Measurements from ENCODE around the gene INS. TPM values are rescaled to one million over a fixed set of nuclear protein-coding genes. Genes with fewer than 3 reads are reported as not detected.

The INS gene
- total RNA-seq, 1 donor from 2014 or later, result not detected

DNA sequence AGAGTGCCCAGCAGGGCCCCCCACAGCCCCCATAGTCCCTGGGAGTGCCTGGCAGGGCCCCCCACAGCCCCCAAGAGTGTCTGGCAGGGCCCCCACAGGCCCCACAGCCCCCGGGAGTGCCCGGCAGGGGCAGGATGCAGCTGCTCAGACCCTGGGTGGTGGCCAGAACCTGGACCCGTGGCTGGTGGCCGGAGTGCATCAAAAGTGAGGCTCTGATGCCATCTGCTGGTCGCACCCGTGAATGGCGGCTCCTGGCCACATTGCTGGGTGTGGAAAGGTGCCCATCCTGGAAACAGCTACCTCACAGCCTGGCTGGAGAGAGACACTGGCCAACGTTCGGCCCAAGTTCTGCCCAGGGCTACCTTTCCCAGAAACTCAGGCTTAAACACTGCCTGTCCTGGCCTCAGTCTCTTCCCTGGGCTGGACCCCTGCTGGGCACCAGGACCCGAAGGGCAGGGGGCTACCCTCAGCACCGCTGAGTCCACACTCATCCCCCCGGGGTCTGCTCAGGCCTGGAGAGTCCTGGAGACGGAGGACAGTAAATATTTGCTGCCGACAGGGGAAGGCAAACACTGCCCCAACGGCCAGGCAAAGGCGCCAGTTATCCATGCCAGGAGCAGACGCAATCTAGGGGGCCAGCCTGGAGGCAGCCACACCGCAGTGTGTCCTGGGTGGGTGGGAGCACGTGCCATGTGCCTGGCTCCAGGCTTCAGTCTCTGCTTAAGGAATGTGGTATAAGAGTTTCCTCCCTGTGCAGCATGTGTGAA is 4.4 kb downstream of the INS start:
- Histone ChIP-seq H3K27me3 (no peaks in the 10 kb centered on the region), H3K4me3 (no peak overlapping the region), H3K36me3 (no peaks in the 10 kb centered on the region), H3K9me3 (no peaks in the 10 kb centered on the region), H3K4me1 (peaks cover 0 to 3% of the 10 kb centered on the region in 2 donors), H3K27ac (no peak overlapping the region)
- TF ChIP-seq, protein P1, sequence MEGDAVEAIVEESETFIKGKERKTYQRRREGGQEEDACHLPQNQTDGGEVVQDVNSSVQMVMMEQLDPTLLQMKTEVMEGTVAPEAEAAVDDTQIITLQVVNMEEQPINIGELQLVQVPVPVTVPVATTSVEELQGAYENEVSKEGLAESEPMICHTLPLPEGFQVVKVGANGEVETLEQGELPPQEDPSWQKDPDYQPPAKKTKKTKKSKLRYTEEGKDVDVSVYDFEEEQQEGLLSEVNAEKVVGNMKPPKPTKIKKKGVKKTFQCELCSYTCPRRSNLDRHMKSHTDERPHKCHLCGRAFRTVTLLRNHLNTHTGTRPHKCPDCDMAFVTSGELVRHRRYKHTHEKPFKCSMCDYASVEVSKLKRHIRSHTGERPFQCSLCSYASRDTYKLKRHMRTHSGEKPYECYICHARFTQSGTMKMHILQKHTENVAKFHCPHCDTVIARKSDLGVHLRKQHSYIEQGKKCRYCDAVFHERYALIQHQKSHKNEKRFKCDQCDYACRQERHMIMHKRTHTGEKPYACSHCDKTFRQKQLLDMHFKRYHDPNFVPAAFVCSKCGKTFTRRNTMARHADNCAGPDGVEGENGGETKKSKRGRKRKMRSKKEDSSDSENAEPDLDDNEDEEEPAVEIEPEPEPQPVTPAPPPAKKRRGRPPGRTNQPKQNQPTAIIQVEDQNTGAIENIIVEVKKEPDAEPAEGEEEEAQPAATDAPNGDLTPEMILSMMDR (IDR thresholded peaks at IDR 0.05), result peak; percentile 49 to 66 (median 49)
- peak; percentile 16 to 77 for DNase-seq (ENCODE audit: low spot score in 2 of 2)
- intact Hi-C loops (cut with DNase I), result no loop called here

DNA sequence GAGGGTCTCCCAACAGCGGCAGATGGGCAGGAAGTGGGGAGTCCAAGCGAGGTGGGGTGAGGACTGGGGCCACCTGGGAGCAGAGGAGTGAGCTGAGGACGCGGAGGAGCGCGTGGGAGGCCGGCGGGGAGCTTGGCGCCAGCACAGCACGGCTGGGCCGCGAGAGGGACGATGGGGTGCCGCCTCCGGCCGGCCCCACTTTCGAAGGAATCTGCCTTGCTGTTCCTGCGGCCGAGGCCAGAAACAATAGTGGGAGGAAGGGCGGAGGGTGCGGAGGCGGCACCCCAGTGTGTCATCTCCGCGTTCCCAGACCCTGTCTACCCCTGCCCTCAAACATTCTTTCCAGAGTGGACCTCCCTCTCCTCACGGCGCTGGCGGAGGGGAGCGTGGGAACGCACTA is 5.5 kb downstream of the INS start:
- no peak overlapping the region for H3K4me3 ChIP-seq
- TF ChIP-seq, protein P1 (IDR thresholded peaks at IDR 0.05), result no peak
- H3K4me1 ChIP-seq, result peaks cover 0 to 5% of the 10 kb centered on the region in 2 donors
- DNase-seq (ENCODE audit: low spot score in 2 of 2), result no peak
- no peak overlapping the region for H3K27ac ChIP-seq
- H3K36me3 ChIP-seq, result no peaks in the 10 kb centered on the region
- intact Hi-C loops (cut with DNase I), result no loop called here
- no peaks in the 10 kb centered on the region for H3K9me3 ChIP-seq
- H3K27me3 ChIP-seq, result no peaks in the 10 kb centered on the region

DNA sequence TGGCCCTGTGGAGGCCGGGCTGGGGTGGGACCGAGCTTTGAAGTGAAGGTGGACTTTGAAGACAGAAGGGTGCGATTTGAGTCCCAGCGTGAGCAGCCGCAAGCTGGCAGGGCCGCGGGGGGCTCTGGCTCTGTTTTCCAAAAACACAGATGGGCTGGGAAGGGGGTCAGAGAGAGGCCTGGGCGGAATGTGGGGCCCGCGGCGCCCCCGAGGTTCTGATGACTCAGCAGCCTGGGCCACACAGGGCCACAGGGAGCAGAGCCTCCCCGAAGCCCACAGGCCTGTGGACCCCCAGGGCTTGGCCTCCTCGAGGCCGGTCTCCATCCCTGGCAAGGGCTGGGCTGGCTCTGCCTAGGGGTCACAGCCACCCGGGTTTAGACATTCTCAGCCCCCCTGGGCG is 6.1 kb downstream of the INS start:
- Histone ChIP-seq H3K4me1 (peaks cover 0 to 5% of the 10 kb centered on the region in 2 donors), H3K27ac (no peak overlapping the region), H3K4me3 (no peak overlapping the region), H3K9me3 (no peaks in the 10 kb centered on the region), H3K36me3 (no peaks in the 10 kb centered on the region), H3K27me3 (no peaks in the 10 kb centered on the region)
- DNase-seq (ENCODE audit: low spot score in 2 of 2), result no peak
- TF ChIP-seq, protein P1 (IDR thresholded peaks at IDR 0.05), result no peak
- intact Hi-C loops (cut with DNase I), result loop anchor here (5.0 kb wide), 1 partner anchor 273 kb away; no protein-coding TSS in a partner anchor

DNA sequence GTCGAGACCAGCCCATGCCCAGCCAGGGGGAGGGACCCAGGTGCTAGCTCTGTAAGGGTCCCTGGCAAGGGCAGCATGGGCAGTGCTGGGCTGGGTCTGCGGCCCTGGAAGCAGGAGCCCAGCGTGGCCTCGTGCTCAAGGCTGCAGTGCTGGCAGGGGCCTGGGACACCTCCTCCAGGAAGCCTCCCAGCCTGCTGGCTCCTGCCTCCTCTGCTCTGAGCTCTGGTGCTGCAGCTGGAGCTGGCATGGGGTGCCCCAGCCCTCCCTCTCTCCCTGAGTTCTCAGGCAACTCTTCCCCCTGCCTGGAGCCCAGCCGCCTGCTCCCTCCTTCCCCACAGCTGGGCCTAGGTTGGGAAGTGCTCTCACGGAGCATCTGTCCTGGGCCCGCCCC is 6.8 kb downstream of the INS start:
- TF ChIP-seq, protein P1 (IDR thresholded peaks at IDR 0.05), result no peak
- Histone ChIP-seq H3K27me3 (no peaks in the 10 kb centered on the region), H3K4me3 (no peak overlapping the region), H3K36me3 (no peaks in the 10 kb centered on the region), H3K27ac (no peak overlapping the region), H3K9me3 (no peaks in the 10 kb centered on the region), H3K4me1 (peaks cover 0 to 5% of the 10 kb centered on the region in 2 donors)
- intact Hi-C loops (cut with DNase I), result loop anchor here (5.0 kb wide), 1 partner anchor 272 kb away; no protein-coding TSS in a partner anchor
- DNase-seq (ENCODE audit: low spot score in 2 of 2), result no peak

DNA sequence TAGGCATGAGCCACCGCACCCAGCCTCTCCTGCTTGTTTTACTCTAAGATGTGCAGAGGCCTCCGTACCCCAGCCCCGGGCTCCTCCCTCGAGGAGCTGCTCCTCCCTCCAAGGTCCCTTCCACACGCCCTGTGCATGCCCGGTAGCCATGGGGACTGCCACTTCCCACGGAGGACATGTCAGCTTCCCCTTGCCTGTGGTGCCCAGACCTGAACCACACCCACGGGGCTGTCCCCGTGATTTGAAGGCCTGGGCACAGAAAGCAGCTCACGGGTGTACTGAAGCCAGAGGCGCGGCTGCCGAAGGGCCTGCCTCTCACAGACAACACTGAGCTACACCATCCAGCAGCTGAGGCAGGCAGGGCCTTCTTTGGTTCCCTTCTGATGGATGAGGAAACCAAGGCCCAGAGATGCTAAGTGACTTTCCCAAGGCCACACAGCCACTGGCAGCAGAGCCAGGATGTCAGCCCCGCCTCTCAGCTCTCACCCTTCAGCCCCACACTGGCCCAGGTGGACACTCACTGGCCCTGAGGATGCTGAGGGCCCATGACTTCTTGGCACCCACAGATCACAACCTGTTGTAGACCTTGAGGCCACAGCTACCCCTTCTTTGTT is 7.3 kb downstream of the INS start:
- DNase-seq (ENCODE audit: low spot score in 2 of 2), result no peak
- TF ChIP-seq, protein P1 (IDR thresholded peaks at IDR 0.05), result no peak
- Histone ChIP-seq H3K4me1 (peaks cover 0 to 5% of the 10 kb centered on the region in 2 donors), H3K36me3 (no peaks in the 10 kb centered on the region), H3K4me3 (no peak overlapping the region), H3K9me3 (no peaks in the 10 kb centered on the region), H3K27ac (no peak overlapping the region), H3K27me3 (no peaks in the 10 kb centered on the region)
- intact Hi-C loops (cut with DNase I), result loop anchor here (5.0 kb wide), 1 partner anchor 271 kb away; no protein-coding TSS in a partner anchor

Data from ascending aorta (tissue), 2 donors.